CD4-positive, alpha-beta memory T cell (primary cell): ENCODE data around the gene MCL1. TPM values are rescaled to one million over a fixed set of nuclear protein-coding genes. Genes with fewer than 3 reads are reported as not detected.

Experiments used
- CTCF ChIA-PET: fragments of 350-600 bp; sonication (Branson Sonifier 250); formaldehyde crosslinking; loops from one replicate; lab custom pipeline; 2021; ENCODE audit warnings: inconsistent platforms; ENCODE audit not compliant: partially characterized antibody; lab: Charles Lee
- POLR2A ChIA-PET: fragments of 350-600 bp; sonication (Branson Sonifier 250); formaldehyde crosslinking; loops from one replicate; lab custom pipeline; 2021; ENCODE audit not compliant: partially characterized antibody; lab: Charles Lee
- DNase-seq, 5 donors: peaks; one replicate each; pipeline versions ENCODE4 v3.0.0 to v3.0.0-alpha.2; 2020 to 2022; ENCODE audit warnings: mixed read lengths in 1 of 5
- H3K27ac ChIP-seq: one replicate; pipeline ENCODE4 v1.7.0; 2013; ENCODE audit warnings: low read depth, low read length
- H3K27me3 ChIP-seq: 2 replicates; pipeline ENCODE4 v1.7.0; 2013; ENCODE audit warnings: mild to moderate bottlenecking, low read length, moderate library complexity; ENCODE audit not compliant: insufficient read depth
- H3K36me3 ChIP-seq: 2 replicates; pipeline ENCODE4 v1.7.0; 2013; ENCODE audit warnings: mild to moderate bottlenecking, low read length, moderate library complexity; ENCODE audit not compliant: insufficient read depth
- H3K4me1 ChIP-seq: 2 replicates; pipeline ENCODE4 v1.7.0; 2013; ENCODE audit warnings: mild to moderate bottlenecking, low read length, moderate library complexity; ENCODE audit not compliant: insufficient read depth
- H3K4me3 ChIP-seq, 2 donors: one replicate each; pipeline ENCODE4 v1.7.0; 2013; ENCODE audit warnings: low read length in 2 of 2, mild to moderate bottlenecking in 1 of 2
- H3K9me3 ChIP-seq, 2 donors: one replicate each; pipeline ENCODE4 v1.7.0; 2013; ENCODE audit warnings: low read length in 2 of 2, control low read depth in 1 of 2; ENCODE audit not compliant: control insufficient read depth in 1 of 2
- H3K27ac Mint-ChIP-seq, 7 donors: one replicate each; pipeline ENCODE4 v1.8.0; 2020 to 2021; ENCODE audit warnings: mixed read lengths in 7 of 7, mild to moderate bottlenecking in 6 of 7, inconsistent platforms in 3 of 7, moderate library complexity in 3 of 7
- H3K27me3 Mint-ChIP-seq, 2 donors: one replicate each; pipeline ENCODE4 v1.8.0; 2020 to 2021; ENCODE audit warnings: mixed read lengths in 2 of 2
- H3K36me3 Mint-ChIP-seq, 2 donors: one replicate each; pipeline ENCODE4 v1.8.0; 2020 to 2021; ENCODE audit warnings: mixed read lengths in 2 of 2, inconsistent platforms in 1 of 2, mild to moderate bottlenecking in 1 of 2
- H3K4me1 Mint-ChIP-seq, 4 donors: one replicate each; pipeline ENCODE4 v1.8.0; 2020 to 2021; ENCODE audit warnings: mixed read lengths in 4 of 4, mild to moderate bottlenecking in 1 of 4
- H3K4me3 Mint-ChIP-seq, 8 donors: one replicate each; pipeline ENCODE4 v1.8.0; 2020 to 2021; ENCODE audit warnings: mixed read lengths in 8 of 8, mild to moderate bottlenecking in 7 of 8, moderate library complexity in 6 of 8, inconsistent platforms in 3 of 8
- H3K9me3 Mint-ChIP-seq, 8 donors: one replicate each; pipeline ENCODE4 v1.8.0; 2020 to 2021; ENCODE audit warnings: mixed read lengths in 8 of 8, mild to moderate bottlenecking in 5 of 8, inconsistent platforms in 3 of 8, moderate library complexity in 1 of 8
- intact Hi-C: fragments of 100-400 bp; cut with micrococcal nuclease; formaldehyde crosslinking; loops from one replicate; pipeline ENCODE4 v1.15.1; 2023
- polyA plus RNA-seq, 2 donors: library from polyadenylated mRNA; unstranded; fragments of 300-500 nt; fragmentation: Illumina TruSeq; gene quantifications; one replicate each; pipeline ENCODE4 v1.2.3, GENCODE V29; 2021
- total RNA-seq, 2 experiments: library from RNA; stranded (reverse); gene quantifications; one replicate each; pipeline ENCODE4 v1.2.3, GENCODE V29; 2021

MCL1 gene
- total and polyA plus RNA-seq, 4 experiments from 2014 or later: 116 to 331 (median 261) TPM

DNA sequence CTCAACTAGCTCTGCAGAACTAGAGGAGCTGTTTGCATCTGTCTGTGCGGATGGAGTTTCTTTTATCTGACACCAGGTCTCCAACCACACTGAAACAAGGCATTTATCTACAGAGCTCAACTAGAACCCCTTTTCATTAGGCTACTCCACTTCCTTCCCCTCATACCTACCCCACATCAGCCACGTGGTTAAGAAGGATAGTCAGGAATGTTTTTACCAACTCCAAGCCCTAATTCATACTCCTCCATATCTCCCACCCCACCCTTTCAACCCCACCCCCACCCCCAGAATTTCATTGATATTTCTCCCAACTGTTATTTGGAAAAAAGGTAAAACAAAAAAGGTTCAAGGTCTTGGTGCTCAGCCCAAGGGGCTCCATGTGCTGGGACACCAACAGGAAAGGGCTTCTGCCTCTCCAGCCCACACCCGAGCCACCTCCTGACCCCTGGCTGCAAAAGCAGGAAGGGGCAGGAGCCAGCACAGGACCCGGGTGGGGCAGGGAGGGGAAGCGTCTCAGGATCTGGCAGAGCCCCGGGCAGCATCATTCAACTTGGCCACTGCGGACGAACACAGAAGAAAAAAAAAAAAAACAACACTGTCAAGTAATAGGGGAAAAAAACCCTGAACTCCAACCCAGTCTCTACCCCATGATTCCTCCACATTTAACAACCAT is 43.0 kb upstream of the MCL1 start:
- Mint-ChIP-seq H3K27ac (peak overlapping the region; percentile 80 to 95 (median 90)), H3K27me3 (no peaks in the 10 kb centered on the region), H3K4me1 (peaks cover 31 to 58% (median 47%) of the 10 kb centered on the region in 4 donors), H3K4me3 (peak overlapping the region in 3 of 8 donors; percentile 8 to 20 (median 10)), H3K36me3 (peaks cover 51 to 69% of the 10 kb centered on the region in 2 donors), H3K9me3 (no peaks in the 10 kb centered on the region)
- Histone ChIP-seq H3K36me3 (peaks cover 42% of the 10 kb centered on the region), H3K27ac (peak overlapping the region; percentile 53), H3K4me1 (peaks cover 41% of the 10 kb centered on the region), H3K9me3 (no peaks in the 10 kb centered on the region), H3K4me3 (no peak overlapping the region), H3K27me3 (no peaks in the 10 kb centered on the region)
- DNase-seq: no peak
- intact Hi-C loops: loop anchor here (5.0 kb wide), 1 partner anchor 160 kb away; no protein-coding TSS in a partner anchor
- POLR2A ChIA-PET: interaction anchor here (2.5 to 15.9 kb wide), 4 partner anchors 10 to 59 kb away, joined by 7 to 439 read pairs (median 72); partner anchors contain the start of gene MCL1
- CTCF ChIA-PET: interaction anchor here (1.3 to 16.8 kb wide), 7 partner anchors 7 to 60 kb away, joined by 3 to 501 read pairs (median 9); partner anchors contain the start of gene MCL1

DNA sequence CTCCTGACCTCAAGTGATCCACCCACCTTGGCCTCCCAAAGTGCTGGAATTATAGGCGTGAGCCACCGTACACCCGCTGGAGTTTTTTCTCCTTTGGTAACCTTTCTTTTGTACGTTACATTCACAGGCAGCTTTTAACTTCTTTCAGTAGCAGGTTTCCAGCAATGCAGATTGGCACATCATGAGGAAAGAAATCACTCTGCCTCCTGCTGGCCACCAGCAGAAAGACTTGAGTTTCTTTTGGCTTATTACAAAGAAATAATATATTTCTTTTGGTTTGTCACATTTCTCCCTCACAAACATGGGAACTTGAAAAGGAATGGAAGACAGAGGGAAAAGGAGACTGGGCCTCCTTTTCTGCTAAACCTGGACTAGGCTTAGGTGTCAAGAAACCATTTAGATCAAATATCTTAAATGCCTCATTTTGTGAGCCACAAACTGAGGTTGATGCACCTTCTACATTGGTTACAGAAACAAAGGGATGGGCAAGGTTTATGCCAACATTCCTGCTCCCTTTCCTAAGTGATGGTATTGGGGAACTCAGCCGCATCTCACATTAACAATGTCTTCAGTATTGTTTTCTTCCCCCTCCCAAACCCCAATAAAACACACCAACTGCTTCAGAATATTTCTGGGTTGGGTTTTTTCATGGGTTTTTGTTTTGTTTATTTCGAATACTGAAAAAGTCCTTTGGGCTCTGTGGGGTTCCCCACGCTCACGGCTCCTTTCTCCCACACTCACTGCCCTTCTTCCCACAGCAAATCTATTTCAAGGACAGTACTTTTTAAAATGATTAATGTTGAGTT is 42.3 kb upstream of the MCL1 start:
- CTCF ChIA-PET: interaction anchor here (0.8 to 16.8 kb wide), 13 partner anchors 7 to 59 kb away, joined by 3 to 501 read pairs (median 9); partner anchors contain the start of genes ENSA and MCL1
- no peaks in the 10 kb centered on the region for H3K9me3 Mint-ChIP-seq
- POLR2A ChIA-PET: interaction anchor here (0.5 to 15.9 kb wide), 8 partner anchors 7 to 209 kb away, joined by 3 to 439 read pairs (median 16); partner anchors contain the start of genes ENSA and MCL1
- H3K36me3 ChIP-seq: peaks cover 35% of the 10 kb centered on the region
- H3K4me1 Mint-ChIP-seq: peaks cover 32 to 64% (median 51%) of the 10 kb centered on the region in 4 donors
- no peaks in the 10 kb centered on the region for H3K9me3 ChIP-seq
- no peak overlapping the region for H3K4me3 ChIP-seq
- no peaks in the 10 kb centered on the region for H3K27me3 Mint-ChIP-seq
- peak overlapping the region; percentile 82 to 95 (median 91) for H3K27ac Mint-ChIP-seq
- H3K36me3 Mint-ChIP-seq: peaks cover 52 to 66% of the 10 kb centered on the region in 2 donors
- peak overlapping the region in 7 of 8 donors; percentile 8 to 61 (median 35) for H3K4me3 Mint-ChIP-seq
- DNase-seq: peak; percentile 66 to 71 (median 69)
- intact Hi-C loops: loop anchor here (1.0 to 5.0 kb wide), 5 partner anchors 10 to 159 kb away; partner anchors contain the start of gene MCL1
- peaks cover 38% of the 10 kb centered on the region for H3K4me1 ChIP-seq
- peak overlapping the region; percentile 53 for H3K27ac ChIP-seq
- H3K27me3 ChIP-seq: no peaks in the 10 kb centered on the region

DNA sequence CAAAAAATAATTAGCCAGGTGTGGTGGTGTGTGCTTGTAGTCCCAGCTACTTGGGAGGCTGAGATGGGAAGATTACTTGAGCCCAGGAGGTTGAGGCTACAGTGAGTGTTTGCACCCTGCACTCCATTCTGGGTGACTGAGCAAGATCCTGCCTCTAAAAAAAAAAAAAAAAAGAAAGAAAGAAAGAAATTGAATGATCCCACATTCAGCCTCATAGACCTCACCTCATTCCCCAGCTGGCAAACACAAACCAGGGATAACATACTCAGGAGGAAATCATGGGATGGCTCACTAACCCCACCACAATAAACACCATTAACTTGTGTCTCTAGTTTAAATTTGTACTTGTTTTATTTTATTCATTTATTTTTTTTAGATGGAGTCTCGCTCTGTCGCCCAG is 41.5 kb upstream of the MCL1 start:
- no peak overlapping the region for H3K4me3 ChIP-seq
- Mint-ChIP-seq H3K4me3 (peak overlapping the region in 1 of 8 donors; percentile 35), H3K27ac (peak overlapping the region; percentile 54 to 93 (median 91)), H3K27me3 (no peaks in the 10 kb centered on the region), H3K36me3 (peaks cover 52 to 65% of the 10 kb centered on the region in 2 donors), H3K4me1 (peaks cover 35 to 68% (median 54%) of the 10 kb centered on the region in 4 donors), H3K9me3 (no peaks in the 10 kb centered on the region)
- peak overlapping the region; percentile 53 for H3K27ac ChIP-seq
- H3K27me3 ChIP-seq: no peaks in the 10 kb centered on the region
- POLR2A ChIA-PET: interaction anchor here (0.5 to 15.9 kb wide), 8 partner anchors 8 to 209 kb away, joined by 3 to 439 read pairs (median 16); partner anchors contain the start of genes ENSA and MCL1
- no peak for DNase-seq
- peaks cover 41% of the 10 kb centered on the region for H3K4me1 ChIP-seq
- H3K36me3 ChIP-seq: peaks cover 29% of the 10 kb centered on the region
- intact Hi-C loops: loop anchor here (1.0 to 5.0 kb wide), 5 partner anchors 10 to 159 kb away; partner anchors contain the start of gene MCL1
- H3K9me3 ChIP-seq: no peaks in the 10 kb centered on the region
- CTCF ChIA-PET: interaction anchor here (0.6 to 16.8 kb wide), 15 partner anchors 8 to 576 kb away, joined by 3 to 501 read pairs (median 8); partner anchors contain the start of genes ENSA and MCL1

DNA sequence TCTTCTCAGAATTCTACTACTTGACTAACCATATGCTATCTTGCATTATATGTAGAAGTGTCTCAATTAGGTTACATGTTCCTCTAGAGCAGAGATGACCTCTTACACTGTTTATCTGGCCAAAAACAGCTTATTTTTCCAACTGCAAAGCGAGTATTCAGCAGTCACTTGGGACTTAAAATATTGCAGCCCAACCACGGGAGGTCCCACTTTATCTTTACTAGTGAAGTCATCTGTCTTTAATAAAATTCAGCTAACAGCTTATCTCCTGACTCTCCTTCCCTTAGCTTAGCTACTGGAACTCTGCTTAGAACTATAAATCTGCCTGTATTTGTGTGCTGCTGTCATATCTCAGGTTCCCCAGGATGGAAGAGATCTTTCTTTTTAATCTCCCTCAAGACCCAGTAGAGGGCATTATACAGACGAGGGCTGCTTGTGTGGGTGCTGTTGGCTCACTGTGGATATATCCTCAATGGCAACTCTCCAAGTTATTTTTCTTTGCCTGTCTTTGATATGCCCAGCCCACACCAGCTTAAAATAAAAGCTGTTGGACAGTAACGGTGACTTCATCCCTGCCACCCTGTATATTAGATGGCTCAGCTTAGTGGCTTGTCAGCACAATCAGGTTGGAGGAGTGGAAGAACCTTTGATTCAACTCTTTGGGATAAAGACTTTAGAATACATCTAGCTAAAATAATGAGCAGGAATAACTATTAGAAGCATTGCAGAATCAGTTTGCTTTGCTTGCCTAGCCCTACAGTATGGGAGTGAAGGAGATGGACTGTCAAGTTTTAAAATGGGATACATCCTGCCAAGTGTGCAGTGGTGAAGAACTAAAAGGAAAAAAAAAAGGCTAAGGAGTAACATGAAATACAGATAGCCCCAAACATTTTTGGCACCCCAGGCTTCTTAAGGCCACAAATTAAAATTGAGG is 40.4 kb upstream of the MCL1 start:
- Histone ChIP-seq H3K4me3 (no peak overlapping the region), H3K27ac (peak overlapping the region; percentile 37), H3K9me3 (no peaks in the 10 kb centered on the region), H3K36me3 (peaks cover 18% of the 10 kb centered on the region), H3K27me3 (no peaks in the 10 kb centered on the region), H3K4me1 (peaks cover 50% of the 10 kb centered on the region)
- peak in 3 of 5 donors; percentile 24 to 41 (median 36) for DNase-seq
- H3K27me3 Mint-ChIP-seq: no peaks in the 10 kb centered on the region
- peaks cover 47 to 61% of the 10 kb centered on the region in 2 donors for H3K36me3 Mint-ChIP-seq
- peaks cover 45 to 70% (median 56%) of the 10 kb centered on the region in 4 donors for H3K4me1 Mint-ChIP-seq
- H3K27ac Mint-ChIP-seq: peak overlapping the region; percentile 44 to 92 (median 82)
- no peaks in the 10 kb centered on the region for H3K9me3 Mint-ChIP-seq
- ChIA-PET POLR2A (interaction anchor here (0.6 to 15.9 kb wide), 9 partner anchors 7 to 65 kb away, joined by 3 to 439 read pairs (median 10); partner anchors contain the start of genes ENSA and MCL1), CTCF (interaction anchor here (0.6 to 16.8 kb wide), 21 partner anchors 9 to 577 kb away, joined by 3 to 501 read pairs (median 5); partner anchors contain the start of genes ADAMTSL4, ENSA and MCL1)
- intact Hi-C loops: loop anchor here (2.0 to 5.0 kb wide), 2 partner anchors 15 to 158 kb away; no protein-coding TSS in a partner anchor
- peak overlapping the region in 3 of 8 donors; percentile 18 to 44 (median 20) for H3K4me3 Mint-ChIP-seq

DNA sequence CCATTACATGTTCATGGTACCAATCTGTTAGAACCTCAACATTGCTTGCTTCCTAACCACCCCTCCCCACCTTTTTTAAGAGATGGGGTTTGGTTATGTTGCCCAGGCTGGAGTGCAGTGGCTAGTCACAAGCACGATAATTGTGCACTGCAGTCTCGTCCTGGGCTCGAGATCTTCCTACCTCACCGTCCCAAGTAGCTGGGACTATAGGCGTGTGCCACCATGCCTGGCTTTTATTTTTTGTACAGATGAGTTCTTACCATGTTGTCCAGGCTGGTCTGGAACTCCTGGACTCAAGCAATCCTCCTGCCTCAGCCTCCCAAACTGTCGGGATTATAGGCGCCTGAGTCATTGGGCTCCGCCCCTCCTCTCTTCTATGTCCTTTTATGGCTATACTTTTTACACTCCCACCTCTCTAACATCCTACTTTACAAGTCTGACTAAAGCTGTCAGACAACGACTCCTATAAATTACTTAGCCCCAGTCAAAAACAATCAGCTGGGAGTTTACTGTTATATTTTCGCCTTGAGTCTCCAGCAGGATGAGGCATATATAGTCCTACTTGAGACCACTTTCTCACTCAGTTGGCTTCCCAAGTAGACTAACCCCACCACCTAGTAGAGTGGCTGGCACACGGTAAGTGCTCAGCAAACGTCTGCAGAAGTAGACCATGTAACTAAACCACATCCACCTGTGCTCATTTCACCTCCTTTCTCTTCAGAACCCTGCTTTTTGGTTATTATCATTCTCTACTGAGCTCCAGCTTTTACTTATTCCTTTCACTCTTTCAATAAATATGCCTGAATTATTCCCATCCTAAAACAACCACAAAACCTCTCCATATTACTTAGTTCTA is 36.2 kb upstream of the MCL1 start:
- H3K4me3 ChIP-seq: no peak overlapping the region
- H3K9me3 ChIP-seq: no peaks in the 10 kb centered on the region
- H3K27me3 ChIP-seq: no peaks in the 10 kb centered on the region
- CTCF ChIA-PET: interaction anchor here (0.6 to 16.8 kb wide), 6 partner anchors 8 to 398 kb away, joined by 3 to 501 read pairs (median 6); partner anchors contain the start of gene MCL1
- intact Hi-C loops: no loop called here
- Mint-ChIP-seq H3K9me3 (no peaks in the 10 kb centered on the region), H3K4me3 (peak overlapping the region; percentile 30 to 75 (median 60)), H3K27me3 (no peaks in the 10 kb centered on the region), H3K36me3 (peaks cover 28 to 37% of the 10 kb centered on the region in 2 donors), H3K27ac (peak overlapping the region; percentile 81 to 94 (median 92)), H3K4me1 (peaks cover 54 to 77% (median 65%) of the 10 kb centered on the region in 4 donors)
- peak overlapping the region; percentile 18 for H3K27ac ChIP-seq
- POLR2A ChIA-PET: interaction anchor here (0.9 to 15.9 kb wide), 8 partner anchors 8 to 67 kb away, joined by 3 to 439 read pairs (median 6); partner anchors contain the start of genes ADAMTSL4, ENSA and MCL1
- peaks cover 72% of the 10 kb centered on the region for H3K4me1 ChIP-seq
- H3K36me3 ChIP-seq: peaks cover 5% of the 10 kb centered on the region
- DNase-seq: peak in 1 of 5 donors; percentile 33
